ENCODE data around the gene KCNH1.

DNA sequence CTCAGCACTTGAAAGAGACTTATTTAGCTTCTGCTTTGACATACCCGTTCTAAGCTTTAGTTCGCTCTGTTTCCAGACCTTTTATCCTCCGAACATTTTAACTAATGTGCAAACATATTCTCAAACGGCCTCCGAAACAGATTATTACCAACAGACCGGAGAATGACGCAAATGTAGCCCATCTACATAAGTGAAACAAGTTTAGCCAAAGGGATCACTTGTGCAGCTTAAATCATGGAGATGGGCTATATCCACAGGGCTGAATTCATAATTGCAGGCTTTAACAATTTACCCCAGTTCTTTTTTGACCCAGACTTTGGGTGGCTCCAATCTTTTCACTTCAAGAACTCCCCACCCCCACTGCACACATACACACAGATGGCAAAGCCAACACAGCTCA lies 119.7 kb downstream of the KCNH1 start:
- TF ChIP-seq, protein P1, sequence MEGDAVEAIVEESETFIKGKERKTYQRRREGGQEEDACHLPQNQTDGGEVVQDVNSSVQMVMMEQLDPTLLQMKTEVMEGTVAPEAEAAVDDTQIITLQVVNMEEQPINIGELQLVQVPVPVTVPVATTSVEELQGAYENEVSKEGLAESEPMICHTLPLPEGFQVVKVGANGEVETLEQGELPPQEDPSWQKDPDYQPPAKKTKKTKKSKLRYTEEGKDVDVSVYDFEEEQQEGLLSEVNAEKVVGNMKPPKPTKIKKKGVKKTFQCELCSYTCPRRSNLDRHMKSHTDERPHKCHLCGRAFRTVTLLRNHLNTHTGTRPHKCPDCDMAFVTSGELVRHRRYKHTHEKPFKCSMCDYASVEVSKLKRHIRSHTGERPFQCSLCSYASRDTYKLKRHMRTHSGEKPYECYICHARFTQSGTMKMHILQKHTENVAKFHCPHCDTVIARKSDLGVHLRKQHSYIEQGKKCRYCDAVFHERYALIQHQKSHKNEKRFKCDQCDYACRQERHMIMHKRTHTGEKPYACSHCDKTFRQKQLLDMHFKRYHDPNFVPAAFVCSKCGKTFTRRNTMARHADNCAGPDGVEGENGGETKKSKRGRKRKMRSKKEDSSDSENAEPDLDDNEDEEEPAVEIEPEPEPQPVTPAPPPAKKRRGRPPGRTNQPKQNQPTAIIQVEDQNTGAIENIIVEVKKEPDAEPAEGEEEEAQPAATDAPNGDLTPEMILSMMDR (IDR thresholded peaks at IDR 0.05; ENCODE audit: low read depth, low read length) = no peak
- no peak for TF ChIP-seq EZH2phosphoT487 (IDR thresholded peaks at IDR 0.05; ENCODE audit: low read depth)

Data from OCI-LY3 (cell line).